Spleen (tissue), 7 donors: ENCODE data around the gene NOP16.

Source experiments
- CTCF ChIP-seq, 11 experiments: fragments of 200-600 bp in 7 of 11; fragments of 450-650 bp in 4 of 11; sonication (generic) in 4 of 11; IDR thresholded peaks in 8 of 11; conservative IDR thresholded peaks in 3 of 11; 1 replicate in 7 of 11; 2 replicates in 4 of 11; pipeline versions ENCODE4 v1.4.0 to v1.8.0; 2016 to 2021; ENCODE audit warnings: antibody characterized with exemption in 11 of 11, inconsistent platforms in 4 of 11, mild to moderate bottlenecking in 1 of 11
- POLR2AphosphoS5 ChIP-seq, 3 donors: sonication (generic); formaldehyde crosslinking; IDR thresholded peaks; one replicate each; pipeline ENCODE4 v1.5.1; 2017; ENCODE audit warnings: antibody characterized with exemption in 3 of 3
- donor health status: DM: no; HTN: no; CAD: no; lungs with moderate emphysema.
- donor health status: DM: no; HTN: no; CAD: no.
- donor health status: DM: no; HTN: no; CAD: no.

GRCh38 chr5:176369934-176370711 lies 18.3 kb downstream of the NOP16 start:
- TF ChIP-seq CTCF (IDR thresholded peaks at IDR 0.05 in 8 of 11, conservative IDR thresholded peaks at IDR 0.05 in 3 of 11) = no peak
- no peak for TF ChIP-seq POLR2AphosphoS5 (IDR thresholded peaks at IDR 0.05)
